ENCODE data around the gene SLC6A8.
"Not testable (repeated sequence)": the region's sequence is repeated elsewhere in the genome, so short reads cannot be mapped to it uniquely, and the experiment has no call there.

SLC6A8 gene

GRCh38 chrX:153694687-153695270, 7.1 kb downstream of the SLC6A8 start:
- Histone ChIP-seq H3K36me3 (ENCODE audit: insufficient read depth, low read length) (peaks cover 3% of the 10 kb centered on the region; the same call in 1 of the 2 replicates), H3K9me3 (ENCODE audit: low read depth, low read length) (no peaks in the 10 kb centered on the region), H3K4me3 (no peak overlapping the region), H3K27ac (no peak overlapping the region), H3K9ac (ENCODE audit: insufficient read length) (no peak overlapping the region)
- no peak for TF ChIP-seq POLR2AphosphoS5 (IDR thresholded peaks at IDR 0.05; ENCODE audit: borderline replicate concordance, low read depth, low read length)
- TF ChIP-seq EZH2 (IDR thresholded peaks at IDR 0.05) = no peak
- no peak for TF ChIP-seq FOXP2 (optimal IDR thresholded peaks at IDR 0.05; ENCODE audit: control extremely low read depth, extremely low read length, insufficient read depth)
- no peak for DNase-seq (ENCODE audit: low read depth, low spot score)

GRCh38 chrX:153696100-153696499, 8.4 kb downstream of the SLC6A8 start:
- no peak for DNase-seq (ENCODE audit: low read depth, low spot score)
- H3K4me3 ChIP-seq = no peak overlapping the region
- H3K36me3 ChIP-seq (ENCODE audit: insufficient read depth, low read length) = peaks cover 3% of the 10 kb centered on the region; the same call in 1 of the 2 replicates
- no peak overlapping the region for H3K27ac ChIP-seq
- H3K9ac ChIP-seq (ENCODE audit: insufficient read length) = no peak overlapping the region
- TF ChIP-seq EZH2 (IDR thresholded peaks at IDR 0.05) (no peak), POLR2AphosphoS5 (IDR thresholded peaks at IDR 0.05; ENCODE audit: borderline replicate concordance, low read depth, low read length) (no peak), FOXP2 (optimal IDR thresholded peaks at IDR 0.05; ENCODE audit: control extremely low read depth, extremely low read length, insufficient read depth) (no peak)
- no peaks in the 10 kb centered on the region for H3K9me3 ChIP-seq (ENCODE audit: low read depth, low read length)

GRCh38 chrX:153696538-153696937, 8.8 kb downstream of the SLC6A8 start:
- not testable (repeated sequence) for H3K9me3 ChIP-seq (ENCODE audit: low read depth, low read length); H3K27ac ChIP-seq; H3K36me3 ChIP-seq (ENCODE audit: insufficient read depth, low read length); H3K4me3 ChIP-seq; DNase-seq (ENCODE audit: low read depth, low spot score); H3K9ac ChIP-seq (ENCODE audit: insufficient read length)

- H3K4me3 ChIP-seq; H3K36me3 ChIP-seq (ENCODE audit: insufficient read depth, low read length); DNase-seq (ENCODE audit: low read depth, low spot score); H3K27ac ChIP-seq; H3K9ac ChIP-seq (ENCODE audit: insufficient read length); H3K9me3 ChIP-seq (ENCODE audit: low read depth, low read length): not testable (repeated sequence)
These were observed 9.4 kb downstream of the SLC6A8 start for GRCh38 chrX:153696986-153697722.

- H3K36me3 ChIP-seq (ENCODE audit: insufficient read depth, low read length) = peaks cover 3% of the 10 kb centered on the region; the same call in 1 of the 2 replicates
- TF ChIP-seq EZH2 (IDR thresholded peaks at IDR 0.05) = no peak
- no peak for TF ChIP-seq FOXP2 (optimal IDR thresholded peaks at IDR 0.05; ENCODE audit: control extremely low read depth, extremely low read length, insufficient read depth)
- no peak for TF ChIP-seq POLR2AphosphoS5 (IDR thresholded peaks at IDR 0.05; ENCODE audit: borderline replicate concordance, low read depth, low read length)
- H3K27ac ChIP-seq = no peak overlapping the region
These were observed 10.5 kb downstream of the SLC6A8 start for GRCh38 chrX:153697924-153698865.

GRCh38 chrX:153699210-153699783, 11.6 kb downstream of the SLC6A8 start:
- H3K9me3 ChIP-seq (ENCODE audit: low read depth, low read length); DNase-seq (ENCODE audit: low read depth, low spot score); H3K9ac ChIP-seq (ENCODE audit: insufficient read length); H3K4me3 ChIP-seq; H3K27ac ChIP-seq; H3K36me3 ChIP-seq (ENCODE audit: insufficient read depth, low read length): not testable (repeated sequence)

More at GRCh38 chrX:153697924-153698865, 10.5 kb downstream of the SLC6A8 start:
- Histone ChIP-seq H3K4me3 (no peak overlapping the region), H3K9me3 (ENCODE audit: low read depth, low read length) (no peaks in the 10 kb centered on the region), H3K9ac (ENCODE audit: insufficient read length) (no peak overlapping the region)
- DNase-seq (ENCODE audit: low read depth, low spot score) = no peak

- H3K27ac ChIP-seq; H3K9ac ChIP-seq (ENCODE audit: insufficient read length); DNase-seq (ENCODE audit: low read depth, low spot score); H3K4me3 ChIP-seq; H3K9me3 ChIP-seq (ENCODE audit: low read depth, low read length); H3K36me3 ChIP-seq (ENCODE audit: insufficient read depth, low read length): not testable (repeated sequence)
These were observed 12.2 kb downstream of the SLC6A8 start for GRCh38 chrX:153699784-153700371.

- H3K9ac ChIP-seq (ENCODE audit: insufficient read length) = no peak overlapping the region
- no peak for TF ChIP-seq EZH2 (IDR thresholded peaks at IDR 0.05)
- no peak for TF ChIP-seq POLR2AphosphoS5 (IDR thresholded peaks at IDR 0.05; ENCODE audit: borderline replicate concordance, low read depth, low read length)
- TF ChIP-seq FOXP2 (optimal IDR thresholded peaks at IDR 0.05; ENCODE audit: control extremely low read depth, extremely low read length, insufficient read depth) = no peak
- no peaks in the 10 kb centered on the region for H3K9me3 ChIP-seq (ENCODE audit: low read depth, low read length)
- DNase-seq (ENCODE audit: low read depth, low spot score) = no peak
- H3K4me3 ChIP-seq = no peak overlapping the region
- no peak overlapping the region for H3K27ac ChIP-seq
- no peaks in the 10 kb centered on the region for H3K36me3 ChIP-seq (ENCODE audit: insufficient read depth, low read length)
These were observed 12.7 kb downstream of the SLC6A8 start for GRCh38 chrX:153700376-153700945.

All from SK-N-MC (cell line).